HuH-7.5 (cell line): ENCODE results near the gene DPH1.

Experiments used
- DNase-seq: peaks from one replicate; pipeline ENCODE4 v3.0.0; 2011; ENCODE audit warnings: low spot score

The DPH1 gene

DNA sequence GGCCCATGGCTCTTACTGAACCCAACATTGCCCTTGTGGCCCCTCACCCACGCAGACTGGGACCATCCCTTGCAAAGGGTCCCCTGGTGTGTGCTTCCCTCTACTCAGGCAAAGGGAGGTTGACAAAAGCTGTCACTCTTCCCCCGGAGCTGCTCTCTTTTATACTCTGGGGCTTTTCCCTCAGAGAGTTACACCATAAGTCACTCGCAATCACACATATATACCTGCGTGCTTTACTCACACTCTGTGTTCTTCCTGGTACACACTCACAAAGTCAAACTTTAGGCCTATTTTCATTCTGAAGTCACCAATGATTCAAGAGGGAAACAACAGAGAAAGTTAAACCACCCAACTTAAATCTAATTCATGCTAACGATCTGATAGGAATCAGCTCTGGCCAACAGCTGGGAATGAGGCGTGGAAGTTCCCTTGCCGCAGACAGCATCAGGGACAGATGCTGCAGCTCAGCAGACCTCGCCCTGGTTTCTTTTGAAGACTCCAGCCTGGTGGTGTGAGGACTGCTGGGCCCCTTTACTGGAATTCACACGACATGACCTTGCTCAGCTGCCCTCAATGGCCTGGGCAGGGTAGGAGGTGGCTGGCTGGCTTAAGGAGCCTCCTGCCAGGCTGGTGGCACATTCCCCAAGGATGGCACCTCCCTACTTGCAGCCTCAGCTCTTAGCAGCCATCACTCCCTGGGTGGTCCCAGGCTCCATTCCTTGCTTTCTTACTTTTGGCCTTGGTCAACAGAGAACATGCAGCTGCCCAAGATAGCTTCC is 52.2 kb downstream of the DPH1 start:
- DNase-seq, result no peak

- no peak for DNase-seq
Measured at GRCh38 chr17:2083613-2084035, 53.7 kb downstream of the DPH1 start.

- DNase-seq, result no peak
Measured at GRCh38 chr17:2084036-2084765, 54.2 kb downstream of the DPH1 start.

DNA sequence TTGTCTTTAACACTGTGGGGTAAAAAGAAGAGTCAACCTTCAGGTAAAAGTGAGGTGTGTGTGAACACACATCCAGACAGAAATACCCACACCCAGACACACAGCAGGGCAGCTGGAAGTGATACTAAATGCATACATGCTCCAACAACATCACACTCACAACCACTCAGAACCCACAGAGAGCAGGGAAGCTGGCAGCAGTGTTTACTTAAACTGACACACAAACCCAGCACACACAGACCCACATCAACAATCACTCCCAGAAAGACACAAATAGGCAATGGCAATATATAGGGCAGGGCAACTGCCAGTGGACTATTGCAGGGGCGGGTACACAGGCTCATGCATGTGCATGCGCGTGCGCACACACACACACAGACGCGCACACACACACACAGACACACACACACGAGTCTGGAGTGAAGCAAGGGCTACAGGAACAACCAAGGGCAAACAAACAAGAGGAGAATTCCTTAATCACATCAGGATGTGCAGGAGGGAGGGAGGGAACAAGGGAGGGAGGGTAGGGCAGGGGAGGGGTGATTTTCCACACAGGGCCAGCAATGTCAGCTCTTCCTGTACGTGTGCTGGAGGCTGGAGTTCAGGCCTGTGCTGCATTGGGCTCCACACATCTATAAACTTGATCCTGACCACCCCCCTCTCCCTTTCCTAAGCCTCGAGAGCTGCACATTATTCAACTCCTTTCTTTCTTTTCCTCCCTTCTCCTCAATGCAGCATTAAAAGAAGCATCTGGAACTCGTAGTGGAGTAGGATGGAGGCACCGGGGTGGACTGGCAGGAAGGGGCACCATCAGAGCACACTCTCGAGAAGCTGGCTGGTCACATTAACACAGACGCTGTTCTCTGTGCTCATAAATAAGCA is 55.1 kb downstream of the DPH1 start:
- no peak for DNase-seq

DNA sequence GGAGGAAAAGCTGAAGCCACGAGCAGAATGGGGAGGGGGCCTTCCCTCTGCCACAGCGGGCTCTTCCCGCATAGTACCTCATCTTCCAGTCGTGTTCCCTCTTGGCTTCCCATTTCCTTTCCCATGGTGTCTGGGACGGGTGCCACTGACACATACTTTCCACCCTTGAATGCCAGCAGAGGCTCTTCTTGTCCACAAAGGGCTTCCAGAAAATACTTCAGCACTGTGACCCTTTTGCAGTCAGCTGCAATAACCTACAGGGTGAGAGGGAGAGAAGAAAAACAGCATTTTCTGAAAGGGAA is 55.6 kb downstream of the DPH1 start:
- no peak for DNase-seq

DNA sequence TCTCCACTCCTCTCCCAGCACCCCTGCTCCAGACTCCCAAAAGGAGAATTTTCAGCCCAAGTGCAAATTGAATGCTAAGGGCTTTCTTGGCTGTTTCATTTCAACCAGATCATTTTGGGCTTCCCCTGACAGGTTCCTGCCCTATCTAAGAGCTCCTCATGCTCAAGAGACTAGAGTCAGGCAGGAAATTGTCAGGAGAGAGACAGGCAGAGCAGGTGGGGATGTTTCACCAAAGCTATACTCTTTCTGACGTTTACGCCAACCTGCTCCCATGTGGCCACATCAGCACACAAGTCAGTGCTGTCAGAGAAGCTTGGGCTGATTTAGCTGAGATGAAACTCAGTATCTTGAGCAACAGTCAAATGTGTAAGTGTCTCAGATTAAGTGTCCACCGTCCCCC is 56.4 kb downstream of the DPH1 start:
- DNase-seq, result no peak

GRCh38 chr17:2087597-2088211 is 57.8 kb downstream of the DPH1 start:
- no peak for DNase-seq

DNA sequence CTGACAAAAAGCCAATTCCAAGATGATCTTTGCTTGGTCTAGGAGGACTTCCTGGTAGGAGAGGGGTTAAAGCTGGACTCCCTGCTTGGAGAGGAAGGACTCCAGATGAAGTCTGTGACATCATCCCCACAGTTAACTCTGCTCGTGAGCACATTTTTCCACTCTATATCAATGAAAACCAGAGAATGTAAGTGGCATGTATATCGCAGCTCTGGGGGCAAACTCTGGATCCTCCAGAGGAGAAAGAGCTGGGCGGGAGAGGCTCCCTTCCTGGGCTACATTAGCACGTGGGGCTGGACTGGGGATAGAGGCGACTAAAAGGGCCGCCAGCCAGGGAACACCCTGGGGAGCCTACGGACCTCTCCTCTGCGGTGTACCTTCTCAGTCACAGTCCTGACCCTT is 59.1 kb downstream of the DPH1 start:
- DNase-seq, result no peak

DNA sequence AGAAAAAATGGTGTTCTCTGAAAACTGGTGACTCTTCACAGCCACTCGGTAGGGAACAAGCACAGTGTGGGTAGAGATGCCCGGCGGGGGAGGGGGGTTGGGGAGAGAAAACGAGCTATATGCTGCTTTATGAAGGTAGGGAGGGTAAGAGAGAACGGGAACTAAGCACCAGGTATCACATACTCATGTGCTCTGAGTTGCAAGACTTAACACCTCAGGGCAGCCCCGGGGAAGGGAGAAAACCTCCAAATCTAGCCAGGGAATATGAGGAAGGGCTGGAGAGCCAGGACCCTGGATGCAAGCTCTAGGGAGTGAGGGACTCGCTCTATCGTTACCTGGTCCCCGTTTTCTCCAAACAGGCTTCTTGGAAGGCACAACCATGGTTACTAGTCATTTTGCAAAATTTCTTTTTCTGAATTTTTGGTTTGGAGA is 60.3 kb downstream of the DPH1 start:
- DNase-seq, result no peak

- DNase-seq, result no peak
Measured at GRCh38 chr17:2090804-2091534, 61.0 kb downstream of the DPH1 start.

- no peak for DNase-seq
Measured at GRCh38 chr17:2092253-2092652, 62.3 kb downstream of the DPH1 start.

DNA sequence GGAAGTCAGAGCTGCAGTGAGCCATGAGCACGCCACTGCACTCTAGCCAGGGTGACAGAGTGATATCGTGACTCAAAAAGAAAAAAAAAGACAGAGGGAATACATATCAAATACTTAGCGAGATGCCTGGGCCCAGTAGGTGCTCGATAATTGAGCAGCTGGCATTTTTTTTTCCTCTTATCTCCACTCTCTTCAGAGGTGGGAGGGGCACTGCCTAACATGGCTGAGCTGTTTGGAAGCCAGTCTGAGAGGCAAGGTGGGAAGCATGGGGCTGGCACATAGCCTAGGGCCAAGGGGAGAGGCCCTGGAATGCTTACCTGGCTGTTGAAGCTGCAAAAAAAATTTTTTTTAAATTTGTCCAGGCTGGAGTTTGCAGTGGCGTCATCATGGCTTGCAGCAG is 63.4 kb downstream of the DPH1 start:
- no peak for DNase-seq
